HTERT RPE-1 (cell line): ENCODE measurements around the gene FOSL1.

ENCODE experiments used
- in situ Hi-C: fragments of 300-500 bp; cut with MboI; formaldehyde crosslinking; loops from 4 replicates; pipeline ENCODE4 v1.14.3; 2020; ENCODE audit warnings: low sequenced_read_pairs

FOSL1 gene

DNA sequence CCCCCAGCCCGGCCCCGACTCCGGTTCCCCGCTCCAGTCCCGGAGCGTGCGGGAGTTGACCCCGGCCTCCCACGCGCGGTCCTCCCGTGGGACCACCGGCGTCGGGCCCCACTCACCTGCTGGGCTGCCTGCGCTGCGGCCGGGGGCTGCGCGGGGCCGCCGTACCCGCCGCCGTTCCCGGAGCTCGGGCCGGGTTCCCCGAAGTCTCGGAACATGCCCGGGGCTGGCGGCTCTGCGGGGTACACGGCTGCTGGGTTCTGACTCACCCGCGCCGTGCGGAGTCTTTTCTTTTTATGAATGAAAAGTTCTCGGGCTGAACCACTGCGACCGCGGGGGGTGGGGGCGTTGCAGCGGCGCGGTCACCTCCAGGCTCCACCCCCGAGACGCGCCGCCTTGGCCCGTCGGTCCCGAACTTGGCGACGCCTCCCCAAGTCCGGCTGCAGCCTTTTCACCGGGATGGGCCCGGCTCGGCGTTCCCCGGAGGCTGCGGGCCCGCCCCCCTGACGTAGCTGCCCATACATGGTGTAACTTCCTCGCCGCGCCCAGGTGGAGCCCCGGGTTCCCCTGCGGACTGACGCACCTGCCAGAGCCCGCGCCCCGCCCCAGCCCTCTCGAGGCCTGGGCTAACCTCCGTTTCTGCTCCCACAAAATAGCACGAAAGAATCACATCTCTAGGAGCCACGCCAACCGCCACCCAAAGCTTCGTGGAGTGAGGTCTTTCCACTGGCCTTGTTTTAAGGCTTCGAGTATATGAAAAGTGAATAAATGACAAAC, at the start of gene FOSL1:
Gene FOSL1 (minus strand): TSS at position 264 of the 774 bp plus-strand sequence. CDS start 49 bp downstream, at position 215.
- in situ Hi-C loops: no loop called here

DNA sequence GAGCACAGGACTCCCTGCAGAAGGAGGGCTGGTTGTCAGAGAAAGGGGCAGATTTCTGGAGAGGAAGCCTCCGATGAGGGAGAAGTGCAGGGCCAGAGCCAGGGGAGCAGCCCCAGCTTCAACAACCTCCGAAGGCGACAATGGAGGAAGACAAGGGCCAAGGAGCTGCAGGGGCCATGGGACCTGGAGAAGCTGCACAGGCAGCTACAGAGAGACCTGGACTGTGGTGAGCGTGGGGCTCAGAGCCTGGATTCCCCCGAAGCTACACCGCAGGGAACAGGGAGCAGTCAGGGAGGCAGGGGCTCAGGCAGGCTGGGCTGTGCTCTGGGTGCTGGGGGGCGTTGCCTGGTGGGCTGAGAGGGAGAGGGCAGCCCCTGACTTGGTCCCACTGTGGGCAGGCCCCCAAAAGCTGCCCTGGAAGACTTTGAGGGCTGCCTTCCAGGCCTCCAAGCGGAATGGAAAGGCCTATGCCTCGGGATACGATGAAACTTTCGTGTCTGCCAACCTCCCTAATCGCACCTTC, 47.5 kb upstream of the FOSL1 start:
- in situ Hi-C loops: no loop called here

DNA sequence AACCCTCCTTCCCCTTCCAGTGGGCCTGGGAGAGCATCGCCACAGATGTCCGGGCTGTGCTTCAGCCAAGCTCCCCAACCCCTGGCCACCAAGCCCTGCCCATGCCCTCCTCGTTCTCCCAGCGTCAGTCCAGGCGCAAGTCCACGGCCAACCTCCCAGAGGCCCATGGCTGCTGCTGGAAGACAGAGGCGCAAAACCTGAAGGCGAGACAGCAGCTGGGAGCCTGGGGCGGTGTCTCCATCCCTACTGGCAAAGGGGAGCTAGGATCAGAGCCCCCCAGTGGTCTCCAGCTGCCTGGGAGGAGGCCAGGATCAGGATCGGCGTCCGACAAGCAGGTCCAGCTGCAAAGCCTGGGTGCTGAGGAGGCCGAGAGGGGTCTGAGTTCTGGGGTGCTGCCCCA, 46.9 kb upstream of the FOSL1 start:
- in situ Hi-C loops: no loop called here

DNA sequence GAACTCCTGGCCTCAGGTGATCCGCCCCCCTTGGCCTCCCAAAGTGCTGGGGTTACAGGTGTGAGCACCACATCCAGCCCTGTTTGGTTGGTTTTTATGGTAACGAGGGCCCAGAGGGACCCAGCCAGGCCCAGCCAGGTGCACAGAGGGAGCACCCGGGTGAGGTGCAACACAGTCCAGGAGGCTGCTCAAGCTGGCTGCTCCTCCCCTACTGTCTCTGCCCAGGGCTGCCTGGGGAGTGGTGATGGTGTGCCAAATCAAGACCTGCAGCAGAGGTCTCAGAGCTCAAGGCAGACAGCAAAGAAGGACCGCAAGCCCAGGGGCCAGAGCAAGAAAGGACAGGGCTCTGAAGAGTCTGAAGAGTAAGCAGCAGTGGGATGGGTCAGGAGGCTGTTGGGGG, 46.5 kb upstream of the FOSL1 start:
- in situ Hi-C loops: no loop called here

DNA sequence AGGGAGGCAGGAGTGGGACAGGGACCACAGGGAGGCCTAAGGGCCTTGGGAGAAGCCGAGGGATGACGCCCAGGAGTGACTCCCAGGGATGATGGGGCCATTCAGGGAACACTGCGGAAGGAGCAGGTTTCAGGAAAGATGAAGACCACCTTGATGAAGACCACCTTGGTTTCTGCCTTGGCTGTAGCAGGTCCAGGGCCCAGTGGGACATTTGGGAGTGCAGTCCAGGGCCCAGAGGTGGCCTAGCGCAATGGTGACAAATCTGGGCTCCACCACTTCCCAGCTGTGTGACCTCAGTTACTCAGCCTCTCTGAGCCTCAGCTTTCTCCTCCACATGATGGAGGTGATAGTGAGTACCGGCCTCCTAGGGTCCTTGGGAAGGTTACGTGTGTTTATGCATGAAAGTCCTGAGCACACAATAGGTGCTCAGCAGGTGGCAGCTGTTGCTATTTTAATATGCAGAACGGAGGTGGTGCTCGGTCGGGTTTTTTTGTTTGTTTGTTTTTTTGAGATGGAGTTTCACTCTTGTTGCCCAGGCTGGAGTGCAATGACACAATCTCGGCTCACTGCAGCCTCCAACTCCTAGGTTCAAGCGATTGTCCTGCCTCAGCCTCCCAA, 45.9 kb upstream of the FOSL1 start:
- in situ Hi-C loops: no loop called here

DNA sequence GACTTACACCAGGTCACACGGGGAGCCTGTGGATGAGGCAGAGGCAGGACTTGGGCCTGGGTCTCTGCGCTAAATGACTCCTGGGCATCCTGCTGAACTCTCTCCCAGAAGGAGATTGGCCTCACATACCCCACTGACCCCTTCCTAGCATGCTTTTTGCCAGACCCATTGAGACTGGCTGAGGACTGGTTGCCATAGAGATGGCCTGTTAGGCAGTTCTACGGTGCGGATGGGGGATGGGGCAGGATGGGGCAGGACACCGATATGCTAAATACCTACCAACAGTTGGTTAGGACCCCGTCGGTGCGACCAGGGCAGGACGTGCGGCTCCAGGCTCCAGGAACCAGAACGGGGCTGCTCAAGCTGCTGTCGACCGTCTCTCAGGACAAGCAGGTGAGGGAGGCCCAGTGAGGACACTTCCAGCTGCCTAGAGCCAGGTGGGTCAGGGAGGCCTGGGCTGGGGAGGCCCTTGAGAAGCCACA, 45.3 kb upstream of the FOSL1 start, which contains the start of gene TSGA10IP:
Gene TSGA10IP (plus strand): TSS at position 51 of the 482 bp plus-strand sequence. CDS start 196 bp downstream, at position 247.
- in situ Hi-C loops: no loop called here

DNA sequence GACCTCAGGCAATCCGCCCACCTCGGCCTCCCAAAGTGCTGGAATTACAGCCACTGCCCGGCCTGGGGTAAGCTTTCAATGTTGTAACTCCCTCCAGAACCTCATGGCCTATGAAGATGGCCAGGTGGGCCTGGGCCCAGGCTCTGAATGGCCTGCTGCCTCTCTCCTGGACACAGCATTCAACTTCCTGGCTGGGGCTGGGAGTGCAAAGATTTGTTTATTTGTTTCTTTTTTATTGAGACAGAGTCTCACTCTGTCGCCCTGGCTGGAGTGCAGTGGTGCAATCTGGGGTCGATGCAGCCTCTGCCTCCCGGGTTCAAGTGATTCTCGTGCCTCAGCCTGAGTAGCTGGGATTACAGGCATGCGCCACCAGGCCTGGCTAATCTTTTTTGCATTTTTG, 44.6 kb upstream of the FOSL1 start:
- in situ Hi-C loops: no loop called here

DNA sequence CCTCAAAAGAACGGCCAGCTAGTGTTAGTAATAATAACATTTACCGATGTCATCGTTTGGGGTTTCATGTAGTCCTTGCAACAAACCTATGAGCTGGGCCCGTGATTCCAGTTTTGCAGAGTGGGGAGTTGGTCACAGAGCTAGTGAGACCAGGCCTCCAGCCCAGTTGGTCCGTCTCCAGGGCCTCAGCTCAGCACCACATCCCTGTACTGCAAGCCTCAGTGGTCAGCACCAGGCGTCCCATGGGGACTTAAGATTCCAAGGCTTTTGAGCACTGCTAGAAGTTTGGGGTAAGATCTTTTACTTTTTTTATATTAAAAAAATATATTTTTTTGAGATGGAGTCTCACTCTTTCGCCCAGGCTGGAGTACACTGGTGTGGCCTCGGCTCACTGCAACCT, 44.0 kb upstream of the FOSL1 start:
- in situ Hi-C loops: no loop called here

DNA sequence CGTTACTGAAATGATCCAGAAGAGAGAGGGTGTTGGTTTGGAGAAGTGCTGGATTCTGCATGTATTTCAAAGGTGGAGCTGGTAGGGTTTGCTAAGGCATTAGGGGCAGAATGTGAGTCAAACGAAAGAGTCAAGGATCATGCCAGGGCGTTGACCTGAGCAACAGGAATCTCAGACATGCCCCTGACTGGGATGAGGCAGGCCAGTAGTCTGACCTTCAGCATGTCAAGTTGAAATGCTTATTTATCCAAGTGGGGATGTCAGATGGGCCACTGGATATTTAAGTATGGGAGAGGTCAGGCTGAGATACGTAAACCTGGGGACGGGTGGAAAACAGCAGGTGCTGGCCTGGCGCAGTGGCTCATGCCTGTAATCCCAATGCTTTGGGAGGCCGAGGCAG, 42.3 kb upstream of the FOSL1 start:
- in situ Hi-C loops: no loop called here

DNA sequence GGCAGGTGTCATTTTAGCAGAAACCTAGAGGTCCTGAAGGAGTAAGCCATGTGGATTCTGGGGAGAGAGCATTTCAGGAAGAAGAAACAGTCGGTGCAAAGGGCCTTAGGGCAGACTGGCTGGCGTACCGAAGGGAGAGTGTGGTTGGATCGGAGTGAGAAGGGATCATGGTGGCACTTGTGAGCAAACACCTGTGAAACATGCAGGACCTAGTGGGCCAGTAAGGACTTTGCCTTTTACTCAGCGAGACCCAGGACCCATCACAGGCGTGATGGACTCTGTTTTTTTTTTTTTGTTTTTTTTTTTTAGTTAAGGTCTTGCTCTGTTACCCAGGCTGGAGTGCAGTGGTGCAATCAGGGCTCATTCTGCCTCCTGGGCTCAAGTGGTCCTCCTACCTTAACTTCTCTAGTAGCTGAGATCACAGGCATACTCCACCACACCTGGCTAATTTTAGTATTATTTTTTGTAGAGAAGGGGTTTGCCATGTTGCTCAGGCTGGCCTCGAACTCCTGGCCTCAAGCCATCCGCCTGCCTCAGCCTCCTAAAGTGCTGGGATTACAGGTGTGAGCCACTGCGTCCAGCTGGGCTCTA, 41.6 kb upstream of the FOSL1 start:
- in situ Hi-C loops: no loop called here

DNA sequence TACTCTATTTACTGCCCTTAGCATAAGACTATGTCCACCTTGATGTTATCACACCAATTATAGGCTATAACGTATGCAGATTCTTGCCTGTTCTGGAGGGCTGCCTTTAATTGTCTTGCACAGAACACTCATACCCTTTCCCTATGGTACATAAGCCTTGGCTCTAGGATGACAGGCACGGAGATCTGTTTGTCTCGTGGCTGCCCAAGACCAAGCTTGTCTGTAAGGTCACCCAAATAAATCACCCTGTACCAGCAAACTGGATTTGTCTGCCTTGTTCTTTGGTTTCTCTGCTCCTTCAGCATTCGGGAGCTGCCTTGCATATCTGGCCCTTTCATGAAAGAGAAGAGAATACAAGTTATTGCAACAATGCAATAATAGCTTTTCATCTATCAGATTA, 37.6 kb upstream of the FOSL1 start:
- in situ Hi-C loops: no loop called here

DNA sequence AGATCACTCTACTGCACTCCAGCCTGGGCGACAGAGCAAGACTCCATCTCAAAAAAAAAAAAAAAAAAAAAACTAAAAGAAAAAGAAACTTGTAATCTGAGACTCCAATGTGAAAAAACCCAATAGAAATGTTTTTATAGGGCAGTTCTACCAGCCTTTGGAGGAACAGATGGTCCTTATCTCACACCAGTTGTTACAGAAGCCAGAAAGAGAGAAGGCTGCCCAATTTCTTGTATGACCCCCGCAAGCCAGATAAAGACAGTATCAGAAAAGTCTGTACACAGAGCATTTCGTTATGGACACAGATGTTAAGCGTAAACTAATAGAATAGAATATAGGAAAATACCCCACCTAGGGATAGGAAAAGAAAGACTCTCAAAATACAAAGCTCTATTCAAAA, 33.8 kb upstream of the FOSL1 start:
- in situ Hi-C loops: no loop called here

DNA sequence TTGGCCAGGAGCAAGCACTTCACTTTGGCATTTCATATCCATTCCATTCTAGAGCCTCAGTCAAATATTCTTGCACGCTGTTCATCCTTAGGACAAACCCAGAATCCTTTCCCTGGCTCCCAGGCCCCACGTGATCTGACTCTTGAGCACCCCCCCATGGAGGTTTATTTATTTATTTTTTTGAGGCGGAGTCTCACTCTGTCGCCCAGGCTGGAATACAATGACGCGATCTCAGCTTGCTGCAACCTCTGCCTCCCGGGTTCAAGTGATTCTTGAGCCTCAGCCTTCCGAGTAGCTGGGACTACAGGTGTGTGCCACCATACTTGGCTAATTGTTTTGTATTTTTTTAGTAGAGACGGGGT, 32.4 kb upstream of the FOSL1 start:
- in situ Hi-C loops: no loop called here

DNA sequence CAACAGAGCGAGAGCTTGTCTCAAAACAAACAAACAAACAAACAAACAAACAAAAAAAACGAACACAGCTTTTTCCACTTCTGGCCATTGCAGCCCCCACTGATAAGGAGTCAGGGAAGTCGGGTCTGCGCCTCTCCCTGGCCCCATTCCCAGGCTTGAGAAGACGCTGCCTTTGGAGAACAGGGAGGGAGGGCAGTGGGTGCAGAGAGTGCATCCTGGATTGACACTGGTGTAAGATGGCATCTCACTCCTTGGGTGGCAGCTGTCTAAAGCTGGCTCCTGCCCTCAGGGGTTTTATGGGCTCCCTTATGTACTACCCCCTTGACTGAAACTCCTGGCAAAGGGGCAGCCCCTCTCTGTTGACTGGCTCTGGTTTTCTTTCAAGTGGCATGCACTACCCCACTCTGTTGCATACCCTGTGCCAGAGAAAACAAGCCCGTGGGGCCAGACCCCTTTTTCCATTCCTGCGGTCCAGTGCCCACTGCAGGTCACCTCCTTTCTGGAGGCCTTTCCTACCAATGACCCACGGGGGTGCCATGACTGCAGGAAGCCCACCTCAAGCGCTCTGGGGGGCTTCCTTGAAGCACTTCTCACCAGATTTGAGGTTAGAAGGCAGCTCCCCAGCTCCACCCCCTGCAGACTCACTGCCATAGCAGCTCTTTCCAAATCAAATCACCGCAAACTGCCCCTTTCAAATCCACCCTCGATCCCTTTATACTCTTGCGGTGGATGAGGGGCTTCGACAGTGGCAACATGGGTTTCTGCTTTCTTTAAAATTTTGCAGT, 31.8 kb upstream of the FOSL1 start:
- in situ Hi-C loops: no loop called here

DNA sequence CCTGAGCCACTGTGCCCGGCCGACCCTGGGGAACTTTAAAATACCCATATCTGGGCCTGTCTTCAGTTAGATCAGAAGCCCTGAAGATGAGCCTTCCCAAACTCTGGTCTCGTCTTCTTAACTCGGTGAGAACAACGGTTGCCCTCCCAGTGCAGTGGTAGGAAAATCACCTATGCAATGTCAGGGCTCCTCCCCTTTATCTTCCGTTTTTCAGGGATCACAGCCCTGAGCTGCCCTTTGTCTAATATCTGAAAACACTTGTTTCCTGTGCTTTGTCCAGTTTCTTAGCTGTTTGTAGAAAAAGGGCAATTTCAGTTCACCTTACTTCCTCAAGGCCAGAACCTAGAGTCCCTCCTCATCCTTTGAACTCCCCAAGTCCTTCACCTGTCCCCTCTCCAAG, 28.5 kb upstream of the FOSL1 start:
- in situ Hi-C loops: no loop called here

DNA sequence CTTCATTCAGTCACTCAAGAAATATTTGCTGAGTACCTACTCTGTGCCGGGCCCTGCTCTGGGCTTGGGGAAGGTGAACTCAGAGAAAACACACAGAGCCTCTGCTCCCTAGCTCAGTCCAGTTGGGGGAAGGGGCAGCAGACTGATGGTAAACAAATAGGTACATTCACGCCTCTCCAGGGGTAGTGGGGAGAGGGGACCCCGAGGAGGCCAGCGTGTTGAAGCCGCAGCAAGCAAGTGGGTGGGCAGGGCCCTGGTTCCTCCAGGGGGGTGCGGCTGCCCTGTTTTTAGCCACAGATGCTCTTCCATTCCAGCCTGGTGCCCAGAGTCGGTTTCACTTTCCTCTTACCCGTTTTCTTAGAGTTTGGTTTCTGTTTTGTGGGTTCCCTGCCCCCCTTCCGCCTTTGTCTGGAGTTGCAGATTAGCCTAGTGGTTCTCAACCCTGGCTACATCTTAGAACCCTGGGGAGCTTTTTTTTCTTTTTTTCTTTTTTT, 27.8 kb upstream of the FOSL1 start:
- in situ Hi-C loops: no loop called here

DNA sequence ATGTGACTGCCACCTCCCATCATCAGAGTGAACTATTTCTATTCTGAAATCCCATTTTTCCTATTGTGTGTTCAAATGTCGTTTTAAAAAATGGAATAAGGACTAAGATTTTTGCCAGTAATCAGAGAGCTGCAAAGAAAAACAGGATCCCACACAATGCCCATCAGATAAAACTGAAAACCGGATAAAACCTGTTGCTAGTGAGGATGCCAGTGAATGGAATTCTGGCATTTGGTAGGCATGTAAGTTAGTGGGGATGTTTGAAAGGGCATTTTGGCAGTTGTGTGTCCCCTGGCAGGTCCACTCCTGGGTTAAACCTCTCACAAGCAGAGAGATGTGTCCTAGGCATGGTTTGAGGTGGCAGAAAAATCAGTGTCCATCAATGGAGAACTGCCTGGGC, 25.2 kb upstream of the FOSL1 start:
- in situ Hi-C loops: no loop called here

DNA sequence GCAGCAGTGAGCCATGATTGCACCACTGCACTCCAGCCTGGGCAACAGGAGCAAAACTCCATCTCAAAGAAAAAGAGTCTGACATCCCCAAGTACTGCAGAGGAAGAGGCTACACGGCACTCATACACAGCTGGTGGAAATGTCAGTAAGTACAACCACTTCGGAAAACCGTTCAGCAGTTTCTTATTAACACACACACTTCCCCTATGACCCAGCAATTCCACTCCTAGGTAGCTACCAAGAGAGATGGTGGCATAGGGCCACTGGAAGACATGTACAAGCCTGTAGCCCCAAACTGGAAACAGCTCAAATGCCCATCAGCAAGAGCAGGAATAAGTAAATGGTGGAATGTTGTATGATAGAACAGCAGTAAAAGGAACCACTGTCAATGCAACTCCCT, 22.4 kb upstream of the FOSL1 start:
- in situ Hi-C loops: no loop called here

DNA sequence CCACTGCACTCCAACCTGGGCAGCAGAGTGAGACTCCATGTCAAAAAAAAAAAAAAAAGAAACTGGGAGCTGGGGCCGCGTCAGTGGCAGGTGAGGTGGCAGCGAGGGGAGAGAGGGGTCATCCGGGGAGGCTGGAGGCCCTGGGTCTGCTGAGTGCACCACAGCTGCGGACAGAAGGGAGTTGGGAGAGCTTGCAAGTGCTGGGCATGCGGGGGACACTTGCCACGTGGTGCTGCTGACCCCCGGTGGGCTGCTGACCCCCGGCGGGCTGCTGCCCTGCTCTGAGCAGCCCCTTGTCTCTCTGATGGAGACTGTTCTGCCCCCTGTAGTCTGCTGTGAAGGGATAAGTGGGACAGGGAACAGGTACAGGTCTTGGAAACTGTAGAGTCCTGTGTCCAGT, 21.7 kb upstream of the FOSL1 start:
- in situ Hi-C loops: no loop called here

DNA sequence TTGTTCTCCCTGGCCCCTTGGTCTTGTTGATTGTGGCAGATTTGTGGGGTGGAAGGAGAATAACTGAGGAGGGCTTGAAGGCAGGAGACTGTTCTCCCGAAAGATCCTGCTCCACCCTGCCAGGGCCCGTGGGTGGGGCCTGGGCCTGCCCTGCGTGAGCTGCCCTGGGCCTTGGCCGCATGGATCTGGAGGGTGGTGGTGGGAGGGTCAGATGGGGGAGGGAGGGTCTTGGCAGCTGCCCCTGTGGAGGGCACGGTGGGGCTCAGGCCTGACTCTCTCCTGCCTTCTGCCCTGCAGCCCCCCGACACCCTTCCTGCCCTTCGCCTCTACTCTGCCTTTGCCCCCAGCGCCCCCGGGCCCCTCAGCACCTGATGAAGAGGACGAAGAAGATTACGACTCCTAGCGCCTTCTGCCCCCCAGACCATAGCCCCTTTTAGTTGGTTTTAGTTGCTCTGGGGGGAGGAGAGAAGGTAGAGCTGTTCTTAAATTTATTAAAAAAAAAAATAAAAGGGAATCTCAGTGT, 20.9 kb upstream of the FOSL1 start:
- in situ Hi-C loops: no loop called here

DNA sequence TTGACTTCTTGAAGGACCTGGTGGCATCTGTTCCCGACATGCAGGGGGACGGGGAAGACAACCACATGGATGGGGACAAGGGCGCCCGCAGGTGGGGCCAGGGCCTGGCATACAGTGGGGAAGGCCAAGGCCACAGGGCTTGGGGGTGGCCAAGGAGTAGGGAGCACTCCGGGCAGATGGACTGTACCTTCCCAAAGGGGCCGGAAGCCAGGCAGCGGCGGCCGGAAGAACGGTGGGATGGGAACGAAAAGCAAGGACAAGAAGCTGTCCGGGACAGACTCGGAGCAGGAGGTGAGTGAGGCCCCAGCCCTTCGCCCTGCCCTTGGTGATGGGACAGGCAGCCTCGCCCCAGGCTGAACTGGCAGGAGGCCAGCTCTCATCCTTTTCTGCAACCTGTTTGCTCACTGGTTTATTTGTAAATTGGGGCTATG, 20.2 kb upstream of the FOSL1 start:
- in situ Hi-C loops: no loop called here
